Caco-2 (cell line): Measurements from ENCODE around the gene HIVEP1. TPM values are rescaled to one million over a fixed set of nuclear protein-coding genes. Genes with fewer than 3 reads are reported as not detected.

Experiments
- BruUV-seq: library from RNA; stranded (reverse); fragments of 400-500 nt; replicated peaks from 2 replicates; lab custom pipeline; 2021; lab: Mats Ljungman, UMichigan
- CTCF ChIA-PET: fragments of 300-600 bp; sonication (Branson Sonifier 250); formaldehyde crosslinking; loops from one replicate; lab custom pipeline; 2022; ENCODE audit warnings: antibody characterized with exemption; lab: Charles Lee
- POLR2A ChIA-PET: fragments of 300-600 bp; sonication (Branson Sonifier 250); formaldehyde crosslinking; loops from one replicate; lab custom pipeline; 2022; ENCODE audit warnings: antibody characterized with exemption; lab: Charles Lee
- DNase-seq, 2 experiments: peaks; one replicate each; pipeline versions ENCODE4 v3.0.0 to v3.0.0-alpha.2; 2020 to 2022
- H3K27me3 ChIP-seq: replicated peaks from 2 replicates; pipeline ENCODE4 v1.6.0; 2011; ENCODE audit warnings: low read length; ENCODE audit not compliant: control insufficient read depth, insufficient read depth
- H3K36me3 ChIP-seq: 2 replicates; pipeline ENCODE4 v1.5.1; 2011; ENCODE audit warnings: low read length; ENCODE audit not compliant: control insufficient read depth, insufficient read depth
- H3K4me1 ChIP-seq: fragments of 250-450 bp; sonication (Bioruptor Pico); 2 replicates; pipeline ENCODE4 v1.5.1; 2020; ENCODE audit warnings: mild to moderate bottlenecking
- H3K4me3 ChIP-seq: 2 replicates; pipeline ENCODE4 v1.5.1; 2011; ENCODE audit warnings: low read depth, mild to moderate bottlenecking, control low read depth, low read length
- H3K9me3 ChIP-seq: fragments of 250-450 bp; sonication (Bioruptor Pico); 2 replicates; pipeline ENCODE4 v1.5.1; 2020; ENCODE audit warnings: mild to moderate bottlenecking, moderate library complexity
- H3K27ac Mint-ChIP-seq: one replicate; pipeline ENCODE4 v1.8.0; 2022; ENCODE audit warnings: mixed read lengths; ENCODE audit not compliant: unreplicated experiment
- H3K27me3 Mint-ChIP-seq: one replicate; pipeline ENCODE4 v1.8.0; 2022; ENCODE audit warnings: mixed read lengths; ENCODE audit not compliant: insufficient read depth, unreplicated experiment
- H3K36me3 Mint-ChIP-seq: one replicate; pipeline ENCODE4 v1.8.0; 2022; ENCODE audit warnings: mild to moderate bottlenecking, mixed read lengths; ENCODE audit not compliant: insufficient read depth, unreplicated experiment
- H3K4me1 Mint-ChIP-seq: one replicate; pipeline ENCODE4 v1.8.0; 2022; ENCODE audit warnings: low read depth, mixed read lengths; ENCODE audit not compliant: unreplicated experiment
- H3K4me3 Mint-ChIP-seq: one replicate; pipeline ENCODE4 v1.8.0; 2022; ENCODE audit warnings: mild to moderate bottlenecking, moderate library complexity, mixed read lengths; ENCODE audit not compliant: unreplicated experiment
- H3K9me3 Mint-ChIP-seq: one replicate; pipeline ENCODE4 v1.8.0; 2022; ENCODE audit warnings: mixed read lengths; ENCODE audit not compliant: unreplicated experiment
- intact Hi-C: fragments of 100-400 bp; cut with micrococcal nuclease; formaldehyde crosslinking; loops from one replicate; pipeline ENCODE4 v1.10.0; 2022; ENCODE audit not compliant: unreplicated experiment
- total RNA-seq: library from RNA; stranded (reverse); gene quantifications from 2 replicates; pipeline ENCODE4 v1.2.3, GENCODE V29; 2022
- TF ChIP-seq, protein P1 (sequence below), 2 experiments: fragments of 200-600 bp in 1 of 2; IDR thresholded peaks; 1 replicate in 1 of 2; 2 replicates in 1 of 2; pipeline versions ENCODE4 v1.5.1 to v1.8.0; 2011 to 2022; ENCODE audit warnings: antibody characterized with exemption in 1 of 2, control low read depth in 1 of 2, inconsistent platforms in 1 of 2, low read depth in 1 of 2, low read length in 1 of 2, mild to moderate bottlenecking in 1 of 2, moderate library complexity in 1 of 2; ENCODE audit not compliant: insufficient read depth in 1 of 2, severe bottlenecking in 1 of 2, unreplicated experiment in 1 of 2

Gene HIVEP1
- total RNA-seq, 1 experiment from 2014 or later = 22.8 TPM

DNA sequence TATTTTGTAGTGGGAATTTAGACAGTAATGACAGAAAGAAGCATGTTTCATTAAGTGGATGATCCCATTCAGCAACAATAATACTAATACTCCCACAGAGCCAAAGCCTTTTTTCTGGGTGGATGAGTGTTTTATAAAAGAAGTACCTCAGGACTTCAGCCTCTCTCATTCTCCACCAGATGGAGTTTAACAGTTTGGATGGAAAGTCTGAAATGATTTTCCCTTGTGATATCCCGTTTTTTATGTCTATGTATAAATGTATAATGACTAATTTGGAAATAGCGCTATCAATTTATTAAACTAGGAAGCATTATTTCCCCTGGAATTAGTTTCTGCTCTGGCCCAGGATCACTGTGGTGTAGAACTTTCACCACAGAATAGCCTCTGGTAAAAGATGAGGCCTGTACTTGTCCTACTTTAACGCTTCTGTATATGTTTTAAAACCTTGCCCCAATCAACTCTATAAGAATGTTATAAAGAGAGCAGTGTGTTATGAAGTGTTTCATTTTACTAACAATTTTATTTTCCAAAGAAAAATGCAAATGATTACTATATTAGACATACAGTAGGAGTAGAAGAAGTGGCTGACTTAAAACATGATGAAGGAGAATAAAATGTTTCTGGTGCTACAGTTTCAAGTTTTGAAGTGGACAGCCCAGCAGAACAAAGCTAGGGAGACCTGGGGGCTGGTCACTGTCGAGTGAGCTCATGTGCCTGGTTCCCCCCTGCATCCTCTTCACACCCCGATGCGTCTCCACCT is 135.6 kb downstream of the HIVEP1 start:
- Histone ChIP-seq H3K4me3 (no peak overlapping the region), H3K9me3 (no peaks in the 10 kb centered on the region), H3K36me3 (no peaks in the 10 kb centered on the region), H3K4me1 (no peaks in the 10 kb centered on the region), H3K27me3 (no peaks in the 10 kb centered on the region)
- DNase-seq = no peak
- CTCF ChIA-PET = no interaction called here
- Mint-ChIP-seq H3K9me3 (peaks cover under 1% of the 10 kb centered on the region), H3K27me3 (no peaks in the 10 kb centered on the region), H3K4me3 (no peak overlapping the region), H3K36me3 (peaks cover 11% of the 10 kb centered on the region), H3K27ac (no peak overlapping the region), H3K4me1 (no peaks in the 10 kb centered on the region)
- intact Hi-C loops = loop anchor here (2.0 kb wide), 1 partner anchor 493 kb away; no protein-coding TSS in a partner anchor
- TF ChIP-seq, protein P1, sequence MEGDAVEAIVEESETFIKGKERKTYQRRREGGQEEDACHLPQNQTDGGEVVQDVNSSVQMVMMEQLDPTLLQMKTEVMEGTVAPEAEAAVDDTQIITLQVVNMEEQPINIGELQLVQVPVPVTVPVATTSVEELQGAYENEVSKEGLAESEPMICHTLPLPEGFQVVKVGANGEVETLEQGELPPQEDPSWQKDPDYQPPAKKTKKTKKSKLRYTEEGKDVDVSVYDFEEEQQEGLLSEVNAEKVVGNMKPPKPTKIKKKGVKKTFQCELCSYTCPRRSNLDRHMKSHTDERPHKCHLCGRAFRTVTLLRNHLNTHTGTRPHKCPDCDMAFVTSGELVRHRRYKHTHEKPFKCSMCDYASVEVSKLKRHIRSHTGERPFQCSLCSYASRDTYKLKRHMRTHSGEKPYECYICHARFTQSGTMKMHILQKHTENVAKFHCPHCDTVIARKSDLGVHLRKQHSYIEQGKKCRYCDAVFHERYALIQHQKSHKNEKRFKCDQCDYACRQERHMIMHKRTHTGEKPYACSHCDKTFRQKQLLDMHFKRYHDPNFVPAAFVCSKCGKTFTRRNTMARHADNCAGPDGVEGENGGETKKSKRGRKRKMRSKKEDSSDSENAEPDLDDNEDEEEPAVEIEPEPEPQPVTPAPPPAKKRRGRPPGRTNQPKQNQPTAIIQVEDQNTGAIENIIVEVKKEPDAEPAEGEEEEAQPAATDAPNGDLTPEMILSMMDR (IDR thresholded peaks at IDR 0.05; ENCODE audit: insufficient read depth in 1 of 2, low read depth in 1 of 2, low read length in 1 of 2, severe bottlenecking in 1 of 2, unreplicated experiment in 1 of 2) = no peak
- POLR2A ChIA-PET = no interaction called here
- BruUV-seq = no TSS peak

DNA sequence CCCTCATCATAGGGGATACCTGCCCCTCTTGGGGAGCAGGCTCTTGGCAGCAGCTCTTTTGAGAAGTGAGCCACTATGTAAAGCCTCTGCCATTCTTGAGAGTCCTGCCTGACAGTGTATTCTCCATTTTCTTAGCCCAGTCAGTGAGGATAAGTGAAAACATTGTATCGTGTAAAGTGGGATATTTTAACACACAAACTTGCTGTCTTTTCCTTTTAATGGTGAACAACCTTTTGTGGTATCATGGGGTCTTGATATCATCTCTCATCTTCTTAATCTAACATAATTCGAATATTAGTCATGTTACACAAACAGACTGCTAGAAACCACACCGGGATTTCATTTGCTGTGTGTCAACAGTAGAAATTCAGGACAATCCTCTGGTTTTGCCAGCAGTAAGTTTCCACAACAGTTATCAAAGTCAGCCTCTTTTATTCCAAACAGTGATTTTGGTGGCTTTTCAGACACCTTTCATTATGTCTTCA is 136.2 kb downstream of the HIVEP1 start:
- no peaks in the 10 kb centered on the region for H3K36me3 ChIP-seq
- Mint-ChIP-seq H3K4me3 (no peak overlapping the region), H3K27me3 (no peaks in the 10 kb centered on the region), H3K4me1 (no peaks in the 10 kb centered on the region), H3K9me3 (no peaks in the 10 kb centered on the region), H3K27ac (no peak overlapping the region), H3K36me3 (peaks cover 9% of the 10 kb centered on the region)
- BruUV-seq = no TSS peak
- intact Hi-C loops = no loop called here
- ChIA-PET CTCF (no interaction called here), POLR2A (no interaction called here)
- H3K9me3 ChIP-seq = no peaks in the 10 kb centered on the region
- H3K4me1 ChIP-seq = no peaks in the 10 kb centered on the region
- H3K27me3 ChIP-seq = no peaks in the 10 kb centered on the region
- no peak overlapping the region for H3K4me3 ChIP-seq
- no peak for DNase-seq
- TF ChIP-seq, protein P1 (IDR thresholded peaks at IDR 0.05; ENCODE audit: insufficient read depth in 1 of 2, low read depth in 1 of 2, low read length in 1 of 2, severe bottlenecking in 1 of 2, unreplicated experiment in 1 of 2) = no peak

DNA sequence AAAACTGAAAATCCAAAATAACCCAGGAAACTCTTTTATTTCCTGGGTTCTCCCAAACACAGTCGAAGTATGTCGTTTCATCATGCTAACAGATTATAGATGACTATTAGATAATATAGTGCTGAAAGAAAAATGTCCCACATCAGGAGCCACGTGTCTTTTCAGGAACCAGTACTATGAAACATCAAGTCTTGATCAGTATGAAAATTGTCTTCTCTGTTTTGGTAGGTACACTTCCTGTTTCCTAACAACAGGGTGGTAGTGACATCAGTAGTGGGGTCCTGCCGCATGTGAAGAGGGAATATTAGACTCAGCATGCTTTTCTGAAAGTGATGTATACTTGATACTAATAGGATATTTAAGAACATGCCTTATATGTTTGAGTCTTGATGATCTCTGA is 136.7 kb downstream of the HIVEP1 start:
- Mint-ChIP-seq H3K36me3 (peaks cover 9% of the 10 kb centered on the region), H3K27ac (no peak overlapping the region), H3K27me3 (no peaks in the 10 kb centered on the region), H3K9me3 (no peaks in the 10 kb centered on the region), H3K4me3 (no peak overlapping the region), H3K4me1 (no peaks in the 10 kb centered on the region)
- no peak for DNase-seq
- Histone ChIP-seq H3K36me3 (no peaks in the 10 kb centered on the region), H3K27me3 (no peaks in the 10 kb centered on the region), H3K4me3 (no peak overlapping the region), H3K9me3 (no peaks in the 10 kb centered on the region), H3K4me1 (no peaks in the 10 kb centered on the region)
- BruUV-seq = no TSS peak
- ChIA-PET CTCF (no interaction called here), POLR2A (no interaction called here)
- intact Hi-C loops = no loop called here
- TF ChIP-seq, protein P1 (IDR thresholded peaks at IDR 0.05; ENCODE audit: insufficient read depth in 1 of 2, low read depth in 1 of 2, low read length in 1 of 2, severe bottlenecking in 1 of 2, unreplicated experiment in 1 of 2) = no peak
